Measurements from ENCODE around the gene TMEM272.

DNA sequence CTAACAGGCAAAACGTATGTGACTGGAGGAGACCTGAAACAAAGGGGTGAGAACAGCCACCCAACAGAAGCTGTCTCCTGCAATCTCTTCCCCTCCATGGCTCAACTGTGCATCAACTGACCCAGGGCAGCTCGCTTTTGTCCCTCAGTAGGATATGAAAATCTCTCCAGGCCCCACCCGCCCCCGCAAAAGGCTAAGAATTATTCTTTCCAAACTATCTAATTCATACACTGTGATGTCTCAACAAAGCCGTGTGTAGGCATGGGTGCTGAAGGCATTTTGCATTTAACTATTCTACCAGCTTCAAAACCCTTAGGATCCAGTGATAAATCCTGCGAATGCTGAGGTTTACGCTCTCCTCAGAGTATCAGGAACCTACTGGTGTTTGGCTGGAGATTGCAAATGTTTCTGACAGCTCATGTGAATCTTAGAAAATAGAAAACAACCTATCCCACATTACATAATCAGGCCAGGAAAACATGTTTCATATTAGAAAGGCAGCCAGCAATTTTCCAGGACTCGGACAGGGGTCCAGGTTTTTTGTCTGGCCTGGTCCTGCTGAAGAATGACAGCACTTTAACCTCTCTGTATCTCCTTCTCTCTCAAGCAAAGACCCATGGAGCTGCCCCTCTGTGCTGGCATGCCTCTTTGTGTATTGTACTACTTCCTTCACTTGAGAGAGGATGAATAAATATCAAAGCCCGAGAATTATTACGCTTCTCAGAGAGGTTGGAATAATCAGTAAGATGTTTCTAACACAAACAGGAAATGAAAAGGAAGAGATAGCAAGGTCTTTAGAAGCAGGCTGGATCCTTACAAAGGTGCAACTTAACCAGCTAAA, 58.3 kb downstream of the TMEM272 start:
- no peak for TF ChIP-seq CTCF (IDR thresholded peaks at IDR 0.05)
- no peak for TF ChIP-seq POLR2A (IDR thresholded peaks at IDR 0.05)
